ENCODE data around the gene CACNA1H. TPM values are rescaled to one million over a fixed set of nuclear protein-coding genes. Genes with fewer than 3 reads are reported as not detected.

The CACNA1H gene
- total and polyA plus RNA-seq, 2 experiments from 2014 or later: 0.11 TPM; not detected in 1

DNA sequence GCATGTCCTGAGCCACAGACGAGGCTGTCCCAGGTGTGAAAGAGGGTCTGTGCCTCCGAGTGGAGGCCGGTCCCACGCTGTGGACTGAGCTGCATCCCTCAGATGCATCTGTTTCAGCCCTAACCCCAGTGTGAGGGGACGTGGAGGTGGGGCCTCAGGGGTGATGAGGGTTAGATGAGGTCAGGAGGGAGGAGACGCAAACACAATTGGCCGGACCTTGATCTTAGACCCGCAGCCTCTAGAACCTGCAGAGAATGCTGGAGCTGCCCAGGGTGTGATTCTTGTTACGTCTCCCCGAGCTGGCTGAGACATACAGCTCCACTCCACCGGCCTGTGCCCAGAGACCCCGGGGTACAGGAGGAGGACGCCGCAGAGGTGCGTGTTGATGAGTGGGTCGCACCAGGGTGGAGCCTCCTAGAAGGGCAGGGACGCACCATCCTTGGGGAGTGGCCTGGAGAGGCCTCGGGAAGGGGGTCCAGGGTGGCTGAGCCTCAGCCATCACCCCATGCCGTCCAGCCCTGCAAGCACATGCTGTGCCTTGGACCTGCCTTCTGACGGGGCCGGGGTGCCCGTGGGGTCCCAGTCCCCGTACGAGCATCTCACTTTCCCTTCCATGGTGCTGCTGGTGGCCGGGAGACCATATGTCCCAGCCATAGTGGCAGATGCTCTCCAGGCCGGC lies 40.3 kb upstream of the CACNA1H start:
- H3K27me3 ChIP-seq (replicated peaks; ENCODE audit: insufficient read depth): peaks cover 40% of the 10 kb centered on the region
- TF ChIP-seq EZH2 (IDR thresholded peaks at IDR 0.05; ENCODE audit: insufficient read depth, poor library complexity, severe bottlenecking) (no peak), EZH2phosphoT487 (IDR thresholded peaks at IDR 0.05; ENCODE audit: insufficient read depth, low read depth) (no peak)
- no peaks in the 10 kb centered on the region for H3K36me3 ChIP-seq (ENCODE audit: low read depth)
- DNase-seq: no peak
- H3K79me2 ChIP-seq (ENCODE audit: insufficient read depth): no peaks in the 10 kb centered on the region
- H3K9me2 ChIP-seq (ENCODE audit: insufficient read depth): no peaks in the 10 kb centered on the region
- H3F3A ChIP-seq (ENCODE audit: insufficient read depth): no peaks in the 10 kb centered on the region
- no peaks in the 10 kb centered on the region for H4K20me1 ChIP-seq (ENCODE audit: insufficient read depth)
- no peaks in the 10 kb centered on the region for H3K9me3 ChIP-seq (ENCODE audit: low read depth)
- no peak overlapping the region for H3K27ac ChIP-seq
- in situ Hi-C loops (cut with MboI): no loop called here
- H3K4me2 ChIP-seq (ENCODE audit: unreplicated experiment): no peak overlapping the region
- WGBS, 2 experiments (ENCODE audit: low coverage in 1 of 2, low lambda C conversion rate in 2 of 2, missing lambda C conversion rate in 2 of 2): 35 to 37% methylated on average over 21 to 25 of the region's 26 CpGs
- no peak overlapping the region for H2AFZ ChIP-seq
- no peak overlapping the region for H3K4me3 ChIP-seq
- H3K9ac ChIP-seq: no peak overlapping the region
- no peaks in the 10 kb centered on the region for H3K4me1 ChIP-seq (ENCODE audit: insufficient read depth)

DNA sequence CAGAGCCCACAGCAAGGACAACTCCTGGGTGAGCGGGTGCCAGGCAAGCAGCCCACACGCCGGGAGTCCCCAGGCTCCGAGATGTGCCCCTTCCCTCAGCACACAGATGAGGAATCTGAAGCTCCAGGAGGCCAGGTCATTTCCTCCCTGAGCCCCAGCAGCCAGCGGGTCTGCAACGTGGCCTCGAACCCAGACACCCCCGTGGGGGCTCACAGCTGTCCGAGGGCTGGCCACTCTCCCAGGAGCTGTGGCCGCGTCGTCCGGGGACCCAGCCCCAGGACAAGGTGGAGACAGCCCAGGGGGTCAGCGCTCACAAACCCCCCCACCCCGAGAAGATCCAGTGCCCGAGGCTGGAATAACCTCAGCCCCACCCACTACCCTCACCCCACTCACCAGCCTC lies 39.4 kb upstream of the CACNA1H start:
- no peaks in the 10 kb centered on the region for H3K9me3 ChIP-seq (ENCODE audit: low read depth)
- no peaks in the 10 kb centered on the region for H4K20me1 ChIP-seq (ENCODE audit: insufficient read depth)
- peaks cover 34% of the 10 kb centered on the region for H3K27me3 ChIP-seq (replicated peaks; ENCODE audit: insufficient read depth)
- TF ChIP-seq EZH2 (IDR thresholded peaks at IDR 0.05; ENCODE audit: insufficient read depth, poor library complexity, severe bottlenecking) (no peak), EZH2phosphoT487 (IDR thresholded peaks at IDR 0.05; ENCODE audit: insufficient read depth, low read depth) (no peak)
- DNase-seq: no peak
- H3K4me1 ChIP-seq (ENCODE audit: insufficient read depth): no peaks in the 10 kb centered on the region
- no peak overlapping the region for H3K4me3 ChIP-seq
- no peak overlapping the region for H2AFZ ChIP-seq
- no peaks in the 10 kb centered on the region for H3F3A ChIP-seq (ENCODE audit: insufficient read depth)
- no peak overlapping the region for H3K9ac ChIP-seq
- H3K36me3 ChIP-seq (ENCODE audit: low read depth): no peaks in the 10 kb centered on the region
- in situ Hi-C loops (cut with MboI): no loop called here
- WGBS, 2 experiments (ENCODE audit: low coverage in 1 of 2, low lambda C conversion rate in 2 of 2, missing lambda C conversion rate in 2 of 2): 37 to 43% methylated on average over 14 to 16 of the region's 16 CpGs
- no peak overlapping the region for H3K4me2 ChIP-seq (ENCODE audit: unreplicated experiment)
- no peak overlapping the region for H3K27ac ChIP-seq
- no peaks in the 10 kb centered on the region for H3K79me2 ChIP-seq (ENCODE audit: insufficient read depth)
- H3K9me2 ChIP-seq (ENCODE audit: insufficient read depth): no peaks in the 10 kb centered on the region

DNA sequence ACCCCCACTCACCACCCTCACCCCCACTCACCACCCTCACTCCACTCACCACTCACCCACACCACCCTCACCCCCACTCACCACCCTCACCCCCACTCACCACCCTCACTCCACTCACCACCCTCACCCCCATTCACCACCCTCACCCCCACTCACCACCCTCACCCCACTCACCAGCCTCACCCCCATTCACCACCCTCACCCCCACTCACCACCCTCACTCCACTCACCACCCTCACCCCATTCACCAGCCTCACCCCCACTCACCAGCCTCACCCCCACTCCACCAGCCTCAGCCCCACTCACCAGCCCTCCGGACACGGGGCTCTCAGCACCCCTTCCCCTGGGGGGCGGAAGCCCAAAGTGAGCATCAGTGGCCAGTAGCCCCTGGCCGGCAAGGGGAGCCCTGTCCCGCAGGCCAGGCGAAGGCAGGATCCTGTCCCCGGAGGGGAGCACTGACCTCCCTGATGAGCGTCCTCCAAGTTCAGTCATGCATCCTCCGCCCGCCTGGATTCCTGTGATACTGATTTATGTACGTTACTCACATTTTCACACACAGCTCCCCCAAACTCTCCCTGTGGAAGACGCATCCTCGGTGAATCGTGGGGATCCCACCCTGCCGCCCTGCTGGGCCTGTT lies 38.9 kb upstream of the CACNA1H start:
- H3K27ac ChIP-seq: no peak overlapping the region
- H4K20me1 ChIP-seq (ENCODE audit: insufficient read depth): no peaks in the 10 kb centered on the region
- H3K4me2 ChIP-seq (ENCODE audit: unreplicated experiment): no peak overlapping the region
- in situ Hi-C loops (cut with MboI): no loop called here
- WGBS, 2 experiments (ENCODE audit: low coverage in 1 of 2, low lambda C conversion rate in 2 of 2, missing lambda C conversion rate in 2 of 2): 42 to 57% methylated on average over 13 to 15 of the region's 15 CpGs
- DNase-seq: no peak
- H3K4me1 ChIP-seq (ENCODE audit: insufficient read depth): no peaks in the 10 kb centered on the region
- no peak overlapping the region for H3K4me3 ChIP-seq
- H3K79me2 ChIP-seq (ENCODE audit: insufficient read depth): no peaks in the 10 kb centered on the region
- no peak overlapping the region for H2AFZ ChIP-seq
- no peaks in the 10 kb centered on the region for H3F3A ChIP-seq (ENCODE audit: insufficient read depth)
- no peaks in the 10 kb centered on the region for H3K9me2 ChIP-seq (ENCODE audit: insufficient read depth)
- H3K9me3 ChIP-seq (ENCODE audit: low read depth): no peaks in the 10 kb centered on the region
- peaks cover 28% of the 10 kb centered on the region for H3K27me3 ChIP-seq (replicated peaks; ENCODE audit: insufficient read depth)
- H3K36me3 ChIP-seq (ENCODE audit: low read depth): no peaks in the 10 kb centered on the region
- H3K9ac ChIP-seq: no peak overlapping the region
- no peak for TF ChIP-seq EZH2phosphoT487 (IDR thresholded peaks at IDR 0.05; ENCODE audit: insufficient read depth, low read depth)
- no peak for TF ChIP-seq EZH2 (IDR thresholded peaks at IDR 0.05; ENCODE audit: insufficient read depth, poor library complexity, severe bottlenecking)

DNA sequence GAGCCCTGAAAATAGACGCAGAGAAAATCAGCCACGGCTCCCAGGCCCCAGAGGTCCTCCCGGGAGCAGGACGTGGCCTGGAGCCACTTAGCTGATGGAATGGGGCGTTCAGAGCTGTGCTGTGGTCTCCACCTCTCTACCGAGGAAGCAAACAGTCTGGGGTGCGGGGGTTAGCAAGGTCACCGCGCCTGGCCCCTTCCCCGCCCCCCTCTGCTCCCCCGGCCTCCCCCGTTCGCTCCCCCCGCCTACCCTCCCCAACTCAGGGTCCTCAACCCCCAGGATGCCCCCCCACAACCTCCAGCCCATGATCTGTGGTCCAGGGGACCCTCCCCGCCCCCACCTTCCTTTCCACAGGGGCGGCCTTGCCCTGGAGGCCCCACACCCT lies 36.2 kb upstream of the CACNA1H start:
- Histone ChIP-seq H3K27me3 (replicated peaks; ENCODE audit: insufficient read depth) (peaks cover 16% of the 10 kb centered on the region; the same call in 1 of the 2 replicates), H3K79me2 (ENCODE audit: insufficient read depth) (no peaks in the 10 kb centered on the region), H3F3A (ENCODE audit: insufficient read depth) (no peaks in the 10 kb centered on the region), H3K4me2 (ENCODE audit: unreplicated experiment) (no peak overlapping the region), H3K36me3 (ENCODE audit: low read depth) (no peaks in the 10 kb centered on the region), H3K4me1 (ENCODE audit: insufficient read depth) (no peaks in the 10 kb centered on the region), H3K9me2 (ENCODE audit: insufficient read depth) (no peaks in the 10 kb centered on the region), H4K20me1 (ENCODE audit: insufficient read depth) (no peaks in the 10 kb centered on the region), H3K9me3 (ENCODE audit: low read depth) (no peaks in the 10 kb centered on the region), H3K27ac (no peak overlapping the region), H3K9ac (no peak overlapping the region), H2AFZ (no peak overlapping the region), H3K4me3 (no peak overlapping the region)
- no peak for DNase-seq
- TF ChIP-seq EZH2 (IDR thresholded peaks at IDR 0.05; ENCODE audit: insufficient read depth, poor library complexity, severe bottlenecking) (no peak), EZH2phosphoT487 (IDR thresholded peaks at IDR 0.05; ENCODE audit: insufficient read depth, low read depth) (no peak)
- in situ Hi-C loops (cut with MboI): no loop called here
- 9 to 31% methylated on average over 6 to 16 of the region's 16 CpGs for WGBS, 2 experiments (ENCODE audit: low coverage in 1 of 2, low lambda C conversion rate in 2 of 2, missing lambda C conversion rate in 2 of 2)

Data from GM23248 (cell line).